GM12875 (cell line): ENCODE measurements around the gene GRIA3.

Experiments used
- H3K4me3 ChIP-seq: one replicate; pipeline ENCODE4 v1.5.1; 2011; ENCODE audit warnings: low read depth, low read length, control low read depth
- CTCF ChIP-seq: IDR thresholded peaks from 2 replicates; pipeline ENCODE4 v1.5.1; 2011; ENCODE audit warnings: low read depth, mild to moderate bottlenecking, control low read depth, inconsistent platforms, low read length, moderate library complexity, borderline replicate concordance; ENCODE audit not compliant: insufficient read depth

The GRIA3 gene

DNA sequence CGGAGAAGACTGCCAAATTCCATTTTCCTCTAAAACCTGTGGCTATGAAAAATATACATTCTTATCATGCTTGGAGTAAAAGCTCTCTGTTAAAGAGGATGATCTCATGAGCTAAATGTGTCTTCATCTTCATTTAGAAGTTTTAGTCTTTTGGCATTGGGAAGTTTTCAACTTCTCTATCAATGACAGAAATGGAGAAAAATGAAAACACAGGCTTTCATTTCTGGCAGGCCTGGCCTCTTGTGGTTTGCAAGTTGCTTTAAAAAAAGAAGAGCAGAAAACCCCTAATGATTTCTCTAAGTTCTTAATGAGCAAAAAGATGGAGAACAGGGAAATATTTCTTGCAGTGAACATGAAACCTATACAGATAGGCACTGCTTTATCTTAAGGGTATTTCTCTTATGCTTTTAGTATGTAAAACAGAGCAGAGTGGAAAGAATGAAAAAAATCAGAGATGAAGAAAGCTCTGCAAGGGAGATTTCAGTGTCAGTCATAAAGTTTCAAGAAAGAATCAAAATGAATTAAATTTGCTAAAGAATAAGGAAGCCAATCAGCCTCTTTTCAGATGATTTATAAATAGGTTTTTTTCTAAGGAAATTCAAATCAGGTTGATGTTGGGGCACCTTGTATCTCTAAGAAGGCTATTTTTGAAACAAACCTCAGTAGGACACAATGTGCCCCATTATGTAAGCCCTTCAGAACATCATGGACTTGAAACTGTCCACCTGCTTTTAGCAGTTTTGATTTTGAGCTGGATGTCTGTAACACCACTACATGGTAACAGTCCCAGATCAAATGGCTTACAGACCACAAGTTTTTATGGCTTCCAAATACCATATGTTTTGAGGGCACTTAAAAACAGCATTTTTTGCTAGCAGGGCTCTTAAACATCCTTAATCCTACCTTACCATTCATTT lies 225.0 kb downstream of the GRIA3 start:
- H3K4me3 ChIP-seq, result no peak overlapping the region
- TF ChIP-seq CTCF, result no peak

DNA sequence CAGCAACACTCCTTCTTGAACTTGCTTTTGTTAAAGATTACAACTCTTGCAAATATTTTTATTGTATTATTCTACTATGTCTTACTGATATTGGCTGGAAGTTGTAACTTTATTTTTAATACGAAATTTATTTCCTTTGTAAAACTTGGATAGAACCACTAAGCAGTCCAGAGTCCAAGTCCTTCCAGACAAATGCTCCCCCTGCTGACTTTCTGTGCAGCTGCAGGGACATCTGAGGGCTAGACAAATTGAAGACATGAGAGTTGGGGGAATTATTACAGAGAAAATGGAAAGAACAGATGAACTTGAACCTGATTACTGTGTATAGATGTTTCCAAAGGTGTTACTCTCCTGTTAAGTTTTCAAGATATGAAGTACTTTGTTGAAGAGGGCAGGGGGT lies 238.8 kb downstream of the GRIA3 start:
- H3K4me3 ChIP-seq, result no peak overlapping the region
- peak; percentile 59; the same call in 1 of the 2 replicates for TF ChIP-seq CTCF

GRCh38 chrX:123424546-123424945 lies 240.5 kb downstream of the GRIA3 start:
- no peak overlapping the region for H3K4me3 ChIP-seq
- TF ChIP-seq CTCF, result no peak

GRCh38 chrX:123425471-123425870 lies 241.4 kb downstream of the GRIA3 start:
- H3K4me3 ChIP-seq, result no peak overlapping the region
- no peak for TF ChIP-seq CTCF

DNA sequence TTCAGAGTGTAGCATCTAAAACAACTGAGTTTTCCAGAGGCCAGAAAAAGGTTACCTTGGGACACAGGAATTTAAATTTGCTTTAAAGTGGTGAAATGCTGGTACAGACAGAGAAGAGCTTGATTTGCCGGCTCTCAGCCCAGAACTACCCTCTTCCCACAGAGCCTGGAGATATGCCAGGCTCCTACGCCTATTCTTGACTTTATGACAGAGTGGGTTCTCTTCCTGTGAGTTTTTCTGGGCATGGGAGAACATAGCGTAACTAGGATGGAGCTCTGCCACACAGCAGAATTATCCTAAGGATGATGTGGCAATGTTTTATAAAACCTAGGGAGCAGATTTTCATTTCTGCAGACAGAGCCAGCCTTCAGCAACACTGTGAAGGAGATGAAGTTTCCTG lies 241.8 kb downstream of the GRIA3 start:
- H3K4me3 ChIP-seq, result no peak overlapping the region
- no peak for TF ChIP-seq CTCF

- no peak overlapping the region for H3K4me3 ChIP-seq
- TF ChIP-seq CTCF, result no peak
Measured at GRCh38 chrX:123432361-123433150, 248.5 kb downstream of the GRIA3 start.
